Occipital lobe (tissue), 2 donors: ENCODE data around the gene SLC45A3. TPM values are rescaled to one million over a fixed set of nuclear protein-coding genes. Genes with fewer than 3 reads are reported as not detected.
A peak's percentile ranks its signal among the peaks of the same experiment; 100 is the strongest.
"Not testable (repeated sequence)": the region's sequence is repeated elsewhere in the genome, so short reads cannot be mapped to it uniquely, and the experiment has no call there.

Experiments
- DNase-seq: peaks from one replicate; lab custom pipeline; 2025; lab: John Stamatoyannopoulos, UW
- total RNA-seq: library from RNA; depleted of rRNA; stranded (reverse); fragments of >200 nt; gene quantifications from one replicate; pipeline ENCODE4 v1.2.3, GENCODE V29; 2014

Gene SLC45A3
- total RNA-seq, 1 donor from 2014 or later: 4.4 TPM

DNA sequence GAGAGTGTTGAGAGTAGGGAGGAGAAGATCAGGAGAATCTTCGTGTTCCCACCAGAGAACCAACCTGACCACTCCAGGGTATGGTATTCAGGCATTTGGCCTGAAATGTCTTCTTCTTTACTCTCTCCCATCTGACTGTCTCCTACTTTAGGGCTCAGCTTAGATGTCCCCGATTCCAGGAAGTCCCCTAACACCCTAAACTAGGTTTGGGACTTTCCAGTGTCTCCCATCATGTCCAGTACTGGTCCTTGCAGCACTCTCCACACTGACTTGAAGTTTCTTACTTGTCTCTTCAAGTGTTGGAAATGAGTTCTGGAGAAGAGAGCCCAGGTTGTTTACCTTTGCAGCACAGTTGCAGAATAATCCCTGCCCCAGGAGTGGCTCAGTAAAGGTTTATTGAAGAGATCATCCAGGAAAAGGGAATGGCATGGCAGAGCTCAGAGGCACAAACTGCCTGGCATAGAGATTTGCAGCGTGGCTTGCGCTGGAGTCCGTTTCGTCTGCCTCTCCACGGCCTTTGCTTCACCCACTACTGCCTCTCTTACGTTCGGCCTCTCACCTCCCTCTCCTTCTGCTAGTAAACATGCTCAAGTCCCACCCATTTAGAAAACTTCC lies 42.3 kb downstream of the SLC45A3 start:
- DNase-seq: no peak

DNA sequence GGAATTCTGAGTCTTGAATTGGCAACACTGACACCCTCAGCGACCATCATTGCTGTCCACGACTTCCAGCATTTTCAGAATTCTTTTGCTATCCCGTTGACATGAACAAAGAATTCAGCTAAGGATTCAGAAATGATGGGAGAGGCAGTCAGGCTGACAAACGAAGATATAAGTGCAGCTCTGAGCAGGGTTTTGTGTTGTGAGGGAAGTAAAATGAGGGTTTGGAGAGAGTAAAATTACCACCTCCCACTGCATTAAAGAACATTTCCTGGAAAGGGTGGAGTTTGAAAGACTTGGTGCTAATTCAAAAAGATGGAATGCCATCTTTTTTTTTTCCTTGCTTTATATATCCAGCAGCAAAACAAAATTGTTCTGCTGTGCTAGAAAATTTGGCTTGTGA lies 43.6 kb downstream of the SLC45A3 start:
- DNase-seq: no peak

DNA sequence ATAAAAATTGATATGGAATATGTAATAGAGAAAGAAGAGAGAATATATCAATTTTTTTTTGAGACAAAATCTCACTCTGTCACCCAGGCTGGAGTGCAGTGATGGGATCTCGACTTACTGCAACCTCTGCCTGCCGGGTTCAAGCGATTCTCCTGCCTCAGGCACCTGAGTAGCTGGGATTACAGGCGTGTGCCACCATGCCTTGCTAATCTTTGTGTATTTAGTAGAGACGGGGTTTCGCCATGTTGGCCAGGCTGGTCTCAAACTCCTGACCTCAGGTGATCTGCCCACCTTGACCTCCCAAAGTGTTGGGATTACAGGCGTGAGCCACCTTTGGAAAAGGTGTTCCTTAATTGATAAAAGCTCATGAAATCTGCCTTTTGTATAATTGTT lies 44.2 kb downstream of the SLC45A3 start:
- DNase-seq: not testable (repeated sequence)

DNA sequence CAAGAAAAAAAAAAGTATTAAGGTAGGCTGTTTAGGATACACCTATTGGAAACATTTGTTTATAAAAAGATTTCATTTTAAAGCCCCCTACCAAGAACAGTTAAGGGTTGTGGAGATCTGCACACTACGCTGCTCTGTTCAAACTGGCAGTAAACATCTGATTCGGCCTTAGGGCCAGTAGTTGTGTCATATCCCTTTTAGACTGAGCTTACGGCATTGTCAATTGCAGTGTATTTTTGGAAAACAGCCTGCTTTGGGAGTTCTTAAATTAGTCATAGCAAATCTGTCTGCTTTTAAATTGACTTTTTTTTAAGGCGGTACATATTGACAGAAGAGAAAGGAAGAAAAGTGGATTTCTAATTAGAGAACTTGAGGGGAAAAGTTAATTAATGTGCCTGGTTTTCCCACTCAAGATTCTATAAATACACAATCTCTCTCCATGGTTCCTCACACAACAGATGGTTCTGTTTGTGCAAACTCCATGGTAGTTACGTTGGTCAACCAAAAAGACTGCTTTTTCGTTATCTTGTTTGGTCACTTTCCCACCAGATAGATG lies 46.8 kb downstream of the SLC45A3 start:
- DNase-seq: no peak

DNA sequence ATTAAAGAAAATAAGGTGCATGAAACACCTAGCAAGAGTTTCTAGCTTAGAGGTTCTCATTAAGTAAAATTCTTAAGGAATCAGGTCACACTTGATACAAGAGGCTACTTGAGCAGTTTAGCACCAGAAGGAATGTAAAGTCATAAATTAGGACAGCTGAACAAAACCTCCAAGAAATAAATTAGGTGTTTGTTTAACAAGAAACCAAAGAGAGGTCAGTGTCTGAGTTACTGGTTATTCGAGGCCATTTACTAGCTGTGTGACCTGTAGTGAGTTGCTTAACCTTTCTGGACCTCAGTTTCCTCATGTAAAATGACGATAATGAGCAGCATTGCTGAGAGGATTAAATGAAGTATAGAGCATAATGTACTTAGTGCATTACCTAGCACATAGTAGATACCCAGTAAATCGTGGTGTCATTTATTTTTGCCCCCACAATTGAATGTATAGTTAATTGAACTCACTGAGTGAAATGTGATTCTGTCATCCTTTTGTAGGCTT lies 47.6 kb downstream of the SLC45A3 start:
- DNase-seq: no peak

DNA sequence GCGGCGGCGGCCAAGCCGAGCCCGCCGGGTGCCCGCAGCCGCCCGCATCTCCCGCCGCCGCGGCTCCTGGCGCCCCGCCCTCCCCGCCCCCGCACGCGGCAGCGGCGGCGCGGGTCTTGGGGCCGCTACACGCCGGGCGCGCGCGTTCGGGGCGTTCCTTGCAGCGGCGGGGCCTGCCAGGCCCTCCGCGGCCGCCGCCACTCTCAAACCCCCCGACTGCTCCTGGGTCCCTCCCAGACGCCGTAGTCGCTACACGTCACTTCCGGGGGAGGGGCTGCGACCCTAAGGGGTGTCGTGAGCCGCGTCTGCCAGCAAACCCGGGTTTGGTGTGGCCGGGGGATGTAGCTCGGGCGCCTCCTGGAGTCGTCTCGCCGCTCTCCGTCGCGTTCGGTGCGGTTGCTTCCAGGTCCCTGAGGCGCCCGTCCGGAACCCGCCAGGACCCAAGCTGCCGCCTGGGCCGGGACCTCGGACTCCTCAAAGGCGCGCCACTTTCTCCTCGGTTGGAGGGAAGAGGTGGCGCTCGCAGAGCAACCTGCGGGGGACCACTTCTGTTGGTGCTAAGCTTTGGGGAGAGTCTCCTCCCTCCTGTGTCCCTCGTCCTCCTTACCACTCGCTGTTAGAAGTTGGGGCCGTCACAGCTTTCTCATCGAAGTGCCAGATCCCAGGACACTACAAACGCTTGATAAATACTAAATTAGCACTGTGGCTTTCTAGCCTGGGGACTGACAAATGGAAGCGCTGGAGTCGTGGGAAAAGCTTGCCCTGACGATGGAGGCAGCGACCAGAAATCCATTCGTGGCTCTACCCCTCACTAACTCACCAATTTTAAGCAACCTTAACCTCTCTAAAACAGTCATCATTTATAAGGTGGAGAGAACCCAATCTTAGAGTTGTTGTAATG lies 48.3 kb downstream of the SLC45A3 start, which contains the start of gene ELK4:
Gene ELK4, minus strand, starts transcription at position 244 of the 901 bp plus-strand sequence. CDS start 8,129 bp downstream, outside the sequence.
- DNase-seq: peak; percentile 97

DNA sequence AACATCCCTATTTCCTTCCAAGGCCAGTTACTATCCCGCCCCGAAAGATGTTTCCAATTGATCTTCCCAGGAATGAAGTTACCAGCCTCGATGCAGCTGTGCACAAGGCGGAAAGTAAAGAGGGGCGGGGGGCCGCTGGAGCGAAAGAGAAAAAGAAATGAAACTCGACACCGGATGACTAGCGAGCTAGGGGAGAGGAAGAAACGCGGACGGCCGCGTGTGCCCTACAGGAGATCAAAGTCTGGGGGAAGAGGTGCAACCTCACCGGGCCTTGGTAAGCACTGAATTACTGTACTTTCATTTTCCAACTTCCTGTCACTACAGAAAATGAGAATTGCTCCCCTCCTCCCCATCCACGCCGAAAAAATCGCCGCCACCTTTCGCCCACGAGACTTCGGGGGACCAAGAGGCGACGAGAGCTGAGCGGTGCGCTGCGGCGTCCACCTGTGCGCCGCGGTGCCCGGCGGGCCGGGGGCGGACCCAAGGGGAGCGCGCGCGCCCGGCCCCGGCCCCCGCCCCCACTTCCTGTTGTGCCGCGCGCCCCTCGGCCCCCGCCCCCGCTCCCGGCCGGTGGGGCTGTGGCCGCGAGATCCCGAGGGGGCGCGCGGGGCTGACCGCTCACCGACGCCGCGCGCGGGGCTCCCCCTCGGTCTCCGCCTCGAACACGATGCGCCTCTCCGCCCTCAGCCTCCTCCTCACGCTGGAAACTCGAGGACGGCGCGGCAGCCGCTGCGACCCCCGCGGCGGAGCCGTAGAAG lies 49.1 kb downstream of the SLC45A3 start:
- peak; percentile 33 for DNase-seq

DNA sequence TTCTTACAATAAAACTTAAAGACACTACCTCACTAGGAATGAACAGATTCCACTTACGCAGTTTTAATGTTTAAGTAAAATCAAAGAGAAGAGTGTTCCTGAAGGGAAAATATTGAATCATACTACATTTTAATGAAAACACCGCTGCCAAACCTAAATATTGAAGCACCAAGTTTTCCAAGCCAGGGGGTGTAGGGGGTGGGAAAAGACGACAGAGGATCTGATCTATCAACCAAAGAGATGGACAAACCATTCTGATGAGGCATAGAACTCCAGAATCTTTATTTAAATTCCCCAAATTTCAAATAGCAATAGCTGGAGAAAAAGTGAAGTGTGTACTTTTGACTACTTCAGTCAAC lies 49.7 kb downstream of the SLC45A3 start:
- DNase-seq: no peak

DNA sequence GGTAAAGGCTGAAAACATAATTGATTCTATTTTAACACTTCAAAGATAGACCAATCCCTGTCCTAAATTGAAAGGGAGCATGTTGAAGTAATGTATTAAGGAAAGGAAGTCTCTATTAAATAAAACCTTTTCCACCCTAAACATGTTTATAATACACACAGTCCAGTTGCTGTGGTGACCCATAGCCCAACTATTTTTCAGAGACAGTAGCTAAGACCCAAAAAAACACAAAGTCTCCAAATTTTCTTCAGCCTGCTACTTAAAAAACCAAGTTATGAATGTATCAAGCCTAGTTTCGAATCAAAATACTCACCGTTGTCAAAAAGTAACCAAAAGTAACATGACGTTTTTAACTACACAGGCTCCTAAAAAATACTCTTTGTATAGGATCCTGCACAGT lies 50.1 kb downstream of the SLC45A3 start:
- DNase-seq: no peak

DNA sequence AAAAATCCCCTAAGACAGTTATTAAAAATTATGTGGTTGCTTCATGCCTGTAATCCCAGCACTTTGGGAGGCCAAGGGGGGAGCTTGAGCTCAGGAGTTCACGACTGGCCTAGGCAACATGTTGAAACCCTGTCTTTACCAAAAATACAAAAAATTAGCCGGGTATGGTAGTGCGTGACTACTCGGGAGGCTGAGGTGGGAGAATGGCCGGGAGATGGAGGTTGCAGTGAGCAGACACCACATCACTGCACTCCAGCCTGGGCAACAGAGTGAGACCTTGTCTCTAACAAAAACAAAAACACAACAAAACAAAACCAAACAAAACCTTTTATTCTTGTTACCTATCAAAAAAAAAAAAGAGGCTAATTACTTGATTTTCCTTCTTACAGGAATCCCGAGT lies 50.6 kb downstream of the SLC45A3 start:
- no peak for DNase-seq

DNA sequence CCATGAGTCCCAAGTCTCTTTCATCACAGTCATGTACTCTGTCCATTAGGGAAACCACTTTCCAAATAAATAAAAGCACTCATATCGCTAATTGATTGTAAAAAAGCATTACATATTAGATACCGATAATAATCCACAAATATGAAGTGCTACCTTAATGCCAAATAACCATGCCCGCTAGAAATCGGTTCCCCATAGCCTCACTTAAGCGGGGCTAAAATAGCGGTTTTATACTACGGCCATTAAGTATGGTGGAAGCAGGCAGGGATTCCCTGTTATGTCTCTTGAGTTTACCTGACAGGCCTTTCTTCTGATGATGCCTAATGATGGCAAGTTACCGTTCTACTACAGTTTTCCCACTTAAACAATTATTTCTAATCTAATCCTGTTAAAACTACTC lies 52.4 kb downstream of the SLC45A3 start:
- DNase-seq: no peak

DNA sequence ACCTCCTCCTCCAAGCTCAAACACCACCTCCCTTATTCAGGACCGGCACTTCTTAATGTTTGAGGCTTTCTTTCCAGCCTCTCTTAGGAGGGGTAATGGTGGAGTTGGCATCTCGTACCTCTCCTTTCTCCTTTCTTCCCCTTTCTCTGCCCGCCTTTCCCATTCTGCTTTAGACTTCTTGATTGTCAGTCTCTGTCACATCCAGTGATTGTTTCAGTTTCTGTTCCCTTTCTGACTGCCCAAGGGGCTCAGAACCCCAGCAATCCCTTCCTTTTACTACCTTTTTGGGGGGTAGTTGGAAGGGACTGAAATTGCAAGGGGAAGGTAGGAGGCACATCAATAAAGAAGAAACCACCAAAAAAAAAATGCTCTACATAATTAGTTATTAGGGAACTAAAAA lies 54.1 kb downstream of the SLC45A3 start:
- DNase-seq: no peak

DNA sequence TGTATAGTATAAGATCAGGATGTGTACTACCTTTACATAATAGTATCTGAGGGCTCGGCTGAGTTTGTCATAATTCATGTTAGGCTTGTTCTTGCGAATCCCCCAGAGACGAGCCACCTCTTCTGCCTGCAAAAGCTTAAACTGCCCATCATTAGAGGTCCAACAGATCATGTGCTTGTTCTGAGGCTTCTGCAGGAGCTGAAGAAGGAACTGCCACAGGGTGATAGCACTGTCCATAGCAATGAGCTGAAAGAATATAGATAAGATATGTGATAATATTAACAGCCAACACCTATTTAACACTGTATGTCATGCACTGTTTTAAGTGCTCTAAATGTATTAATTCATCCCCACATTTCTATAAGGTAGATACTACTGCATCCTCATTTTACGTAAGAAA lies 56.7 kb downstream of the SLC45A3 start:
- no peak for DNase-seq

DNA sequence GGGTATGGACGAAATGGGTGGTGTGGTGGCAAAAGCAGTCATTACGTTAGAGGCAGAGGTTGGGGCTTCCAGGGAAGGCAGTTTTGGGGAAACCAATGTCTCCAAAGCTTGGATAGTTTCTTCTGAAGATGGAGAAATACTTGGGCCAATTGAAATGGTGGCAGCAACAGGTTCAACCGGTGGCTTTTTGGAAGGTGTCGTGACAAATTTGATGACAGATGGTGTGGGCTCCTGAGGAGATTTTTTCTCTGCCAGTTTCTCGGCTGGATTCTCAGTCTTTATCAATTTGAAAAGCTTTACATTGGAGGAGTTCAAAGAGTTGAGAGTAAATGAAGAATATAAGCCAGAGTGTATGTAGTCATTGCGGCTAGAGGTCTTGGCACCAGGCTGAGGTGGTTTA lies 60.0 kb downstream of the SLC45A3 start:
- no peak for DNase-seq

DNA sequence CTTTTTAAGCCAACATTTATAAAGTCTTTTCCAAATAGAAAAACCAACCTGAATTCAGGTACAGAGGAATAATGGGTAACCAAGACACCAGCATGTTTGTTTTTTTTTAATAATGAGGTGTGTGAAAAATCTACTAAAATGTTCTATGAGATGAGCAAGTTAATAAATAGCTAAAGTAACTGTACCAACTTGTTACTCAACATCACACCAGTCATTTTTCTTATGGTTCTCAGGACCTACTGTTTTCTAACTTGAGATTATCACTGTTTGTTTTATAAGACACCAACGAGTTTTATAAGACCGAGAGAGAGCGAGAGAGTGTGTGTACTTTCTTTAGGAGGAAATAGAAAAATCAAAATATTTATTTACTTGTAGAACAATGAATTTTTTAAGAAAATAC lies 60.9 kb downstream of the SLC45A3 start:
- no peak for DNase-seq

DNA sequence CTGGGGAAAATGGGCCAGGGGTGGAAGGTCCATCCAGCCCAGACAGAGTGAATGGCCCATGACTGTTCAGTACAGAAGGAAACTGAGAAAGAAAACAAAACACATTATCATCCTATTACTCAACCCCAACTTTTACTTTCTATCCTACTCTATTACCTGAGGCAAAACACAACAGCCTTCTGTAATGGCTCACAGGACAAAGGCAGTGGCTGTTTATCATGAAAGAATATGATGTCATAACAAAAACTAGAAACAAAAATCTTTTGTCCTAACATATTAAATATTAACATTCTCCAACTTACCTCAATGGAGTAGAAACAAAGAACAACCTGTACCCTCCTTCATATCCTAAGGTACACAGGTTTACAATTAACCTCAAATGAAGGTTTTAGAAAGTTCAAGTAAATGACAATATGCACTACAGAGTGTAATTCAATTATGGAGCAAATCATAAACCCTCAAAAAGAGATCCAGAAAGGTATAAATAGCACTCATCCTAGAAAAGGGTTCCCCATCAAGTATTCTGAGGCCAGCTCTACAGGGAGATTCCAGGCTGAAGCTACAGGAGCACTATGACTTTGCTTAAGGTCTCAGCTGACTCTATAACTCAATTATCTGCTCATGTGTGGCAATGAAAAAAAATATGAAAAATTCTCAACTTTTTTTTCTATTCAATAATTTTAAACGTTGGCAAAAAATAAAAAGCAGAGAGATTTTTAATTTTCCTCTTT lies 63.6 kb downstream of the SLC45A3 start:
- no peak for DNase-seq

DNA sequence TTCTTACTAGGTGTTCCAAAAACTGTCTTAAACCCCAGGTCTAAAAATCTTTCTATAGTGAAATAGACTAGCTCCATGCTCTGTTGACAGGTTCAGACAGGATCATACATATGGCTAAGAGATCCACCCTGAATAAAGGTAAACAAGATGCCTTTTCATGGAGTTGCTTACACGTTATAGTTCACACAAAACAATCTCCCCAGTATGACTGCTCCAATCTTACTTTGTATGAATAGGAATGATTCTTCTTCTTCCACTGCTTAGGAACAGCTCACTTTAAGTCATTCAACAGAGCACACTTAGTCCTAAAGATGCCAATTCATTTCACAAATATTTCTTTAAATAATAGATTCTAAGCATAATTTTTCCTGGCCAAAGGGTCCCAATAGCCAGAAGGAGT lies 64.5 kb downstream of the SLC45A3 start:
- DNase-seq: no peak

DNA sequence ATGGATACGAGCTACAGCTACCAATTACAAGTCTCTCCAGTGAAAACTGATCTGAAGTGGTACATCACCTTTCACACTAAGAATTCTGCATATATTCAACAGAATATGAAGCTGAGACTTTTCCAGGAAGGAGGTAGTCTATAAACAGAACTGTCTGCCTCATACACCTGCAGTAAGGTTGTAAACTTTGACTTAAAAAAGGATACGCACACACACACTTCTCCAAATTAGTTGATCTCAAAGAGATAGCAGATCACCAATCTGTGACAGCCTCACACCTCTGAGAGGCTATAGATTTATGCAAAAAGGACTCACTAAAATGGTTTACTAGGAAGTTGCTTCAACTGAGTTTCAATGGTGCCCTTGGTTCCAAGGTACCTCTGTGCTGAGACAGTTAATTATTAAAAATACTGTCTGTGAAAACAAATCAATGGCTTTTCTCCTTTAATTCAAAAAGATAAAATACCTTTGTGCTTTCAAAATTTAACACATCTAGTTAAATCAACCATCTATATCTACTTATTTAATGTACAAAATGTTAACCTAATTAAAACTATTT lies 66.4 kb downstream of the SLC45A3 start:
- no peak for DNase-seq

DNA sequence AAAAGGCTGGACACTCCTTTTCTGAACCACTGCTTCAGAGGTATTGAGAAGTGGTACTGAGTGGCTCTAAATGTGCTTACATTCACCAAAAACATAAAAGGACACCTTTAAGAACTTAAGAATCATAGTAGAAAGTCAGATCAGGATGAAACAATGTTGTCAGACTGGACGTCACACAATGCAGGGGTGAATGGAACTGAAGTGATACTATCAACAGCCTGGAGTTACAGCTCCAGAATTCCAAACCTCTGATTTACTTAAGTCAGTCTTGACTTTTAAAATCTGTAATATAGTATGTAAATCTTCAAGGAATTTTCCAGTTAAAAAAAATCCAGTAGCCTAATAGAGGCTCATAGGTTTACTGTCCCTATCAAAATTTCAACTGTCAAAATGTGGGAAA lies 67.8 kb downstream of the SLC45A3 start:
- no peak for DNase-seq

DNA sequence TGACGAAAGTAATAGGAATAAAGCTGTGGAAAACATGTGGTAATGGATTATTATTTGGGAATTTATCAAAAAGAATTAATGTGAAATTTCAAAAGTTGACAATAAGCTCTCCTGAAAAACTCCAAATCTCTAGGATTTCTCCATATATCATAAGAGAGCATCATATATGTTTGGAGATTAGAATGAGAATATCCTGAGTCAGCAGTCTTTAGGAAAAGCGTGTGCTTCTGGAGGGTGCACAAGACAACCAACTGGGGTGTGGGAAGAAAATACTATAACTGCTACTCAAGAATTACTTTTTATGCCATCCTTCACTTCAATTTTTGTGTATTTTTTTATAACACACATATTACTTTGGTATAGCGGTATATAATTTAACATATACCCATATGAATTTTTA lies 68.2 kb downstream of the SLC45A3 start:
- no peak for DNase-seq
